ENCODE results near the gene COQ6. TPM values are rescaled to one million over a fixed set of nuclear protein-coding genes. Genes with fewer than 3 reads are reported as not detected.
"Not testable (repeated sequence)": the region's sequence is repeated elsewhere in the genome, so short reads cannot be mapped to it uniquely, and the experiment has no call there.

The COQ6 gene
- total RNA-seq, 1 donor from 2014 or later = 27.3 TPM

GRCh38 chr14:73995977-73996378, 45.9 kb downstream of the COQ6 start:
- H3K9me3 ChIP-seq = no peaks in the 10 kb centered on the region
- no peaks in the 10 kb centered on the region for H3K4me1 ChIP-seq
- intact Hi-C loops (cut with DNase I) = no loop called here
- H3K4me3 ChIP-seq = no peak overlapping the region
- TF ChIP-seq POLR2A (IDR thresholded peaks at IDR 0.05) (no peak), CTCF (IDR thresholded peaks at IDR 0.05) (no peak), POLR2AphosphoS5 (IDR thresholded peaks at IDR 0.05; ENCODE audit: insufficient read depth in 1 of 2, low read depth in 1 of 2) (no peak)
- no peak overlapping the region for H3K27ac ChIP-seq
- DNase-seq (ENCODE audit: extremely low spot score in 2 of 2) = no peak
- no peaks in the 10 kb centered on the region for H3K27me3 ChIP-seq
- no peaks in the 10 kb centered on the region for H3K36me3 ChIP-seq

GRCh38 chr14:73996731-73997107, 46.6 kb downstream of the COQ6 start:
- intact Hi-C loops (cut with DNase I) = no loop called here
- Histone ChIP-seq H3K4me3 (no peak overlapping the region), H3K9me3 (no peaks in the 10 kb centered on the region), H3K27ac (no peak overlapping the region), H3K36me3 (no peaks in the 10 kb centered on the region), H3K4me1 (no peaks in the 10 kb centered on the region), H3K27me3 (no peaks in the 10 kb centered on the region)
- TF ChIP-seq POLR2AphosphoS5 (IDR thresholded peaks at IDR 0.05; ENCODE audit: insufficient read depth in 1 of 2, low read depth in 1 of 2) (no peak), CTCF (IDR thresholded peaks at IDR 0.05) (no peak), POLR2A (IDR thresholded peaks at IDR 0.05) (no peak)
- DNase-seq (ENCODE audit: extremely low spot score in 2 of 2) = no peak

- H3K27me3 ChIP-seq = no peaks in the 10 kb centered on the region
- H3K4me3 ChIP-seq = no peak overlapping the region
- H3K36me3 ChIP-seq = no peaks in the 10 kb centered on the region
- no peak overlapping the region for H3K27ac ChIP-seq
- no peaks in the 10 kb centered on the region for H3K4me1 ChIP-seq
- intact Hi-C loops (cut with DNase I) = no loop called here
- no peak for DNase-seq (ENCODE audit: extremely low spot score in 2 of 2)
- TF ChIP-seq POLR2AphosphoS5 (IDR thresholded peaks at IDR 0.05; ENCODE audit: insufficient read depth in 1 of 2, low read depth in 1 of 2) = no peak
- no peak for TF ChIP-seq CTCF (IDR thresholded peaks at IDR 0.05)
- no peak for TF ChIP-seq POLR2A (IDR thresholded peaks at IDR 0.05)
- H3K9me3 ChIP-seq = no peaks in the 10 kb centered on the region
Observed at GRCh38 chr14:73997108-73997943, 47.2 kb downstream of the COQ6 start.

GRCh38 chr14:73997944-73998447, 47.9 kb downstream of the COQ6 start:
- Histone ChIP-seq H3K27ac (no peak overlapping the region), H3K4me1 (no peaks in the 10 kb centered on the region), H3K36me3 (no peaks in the 10 kb centered on the region), H3K9me3 (no peaks in the 10 kb centered on the region), H3K4me3 (no peak overlapping the region), H3K27me3 (no peaks in the 10 kb centered on the region)
- TF ChIP-seq CTCF (IDR thresholded peaks at IDR 0.05) = no peak
- no peak for TF ChIP-seq POLR2AphosphoS5 (IDR thresholded peaks at IDR 0.05; ENCODE audit: insufficient read depth in 1 of 2, low read depth in 1 of 2)
- TF ChIP-seq POLR2A (IDR thresholded peaks at IDR 0.05) = no peak
- DNase-seq (ENCODE audit: extremely low spot score in 2 of 2) = no peak
- intact Hi-C loops (cut with DNase I) = no loop called here

- no peak overlapping the region for H3K27ac ChIP-seq
- TF ChIP-seq POLR2AphosphoS5 (IDR thresholded peaks at IDR 0.05; ENCODE audit: insufficient read depth in 1 of 2, low read depth in 1 of 2) (no peak), POLR2A (IDR thresholded peaks at IDR 0.05) (no peak), CTCF (IDR thresholded peaks at IDR 0.05) (no peak)
- DNase-seq (ENCODE audit: extremely low spot score in 2 of 2) = no peak
Observed at GRCh38 chr14:73998726-73999125, 48.6 kb downstream of the COQ6 start.

GRCh38 chr14:74005664-74006063, 55.6 kb downstream of the COQ6 start:
- H3K27ac ChIP-seq; intact Hi-C loops (cut with DNase I); H3K4me3 ChIP-seq; H3K4me1 ChIP-seq; H3K9me3 ChIP-seq; DNase-seq (ENCODE audit: extremely low spot score in 2 of 2); H3K27me3 ChIP-seq: not testable (repeated sequence)
- peaks cover 0 to 18% of the 10 kb centered on the region in 2 donors for H3K36me3 ChIP-seq

More at GRCh38 chr14:73998726-73999125, 48.6 kb downstream of the COQ6 start:
- no peaks in the 10 kb centered on the region for H3K36me3 ChIP-seq
- intact Hi-C loops (cut with DNase I) = no loop called here
- no peak overlapping the region for H3K4me3 ChIP-seq
- no peaks in the 10 kb centered on the region for H3K4me1 ChIP-seq
- no peaks in the 10 kb centered on the region for H3K9me3 ChIP-seq
- H3K27me3 ChIP-seq = no peaks in the 10 kb centered on the region

All from vagina (tissue), 2 donors.